Esophagus (tissue), 2 donors: ENCODE measurements around the gene MUC22. TPM values are rescaled to one million over a fixed set of nuclear protein-coding genes. Genes with fewer than 3 reads are reported as not detected.
A peak's percentile ranks its signal among the peaks of the same experiment; 100 is the strongest.

Source experiments
- H3K27ac ChIP-seq, 2 donors: one replicate each; pipeline ENCODE4 v1.5.1; 2013; ENCODE audit warnings: low read depth in 2 of 2, mild to moderate bottlenecking in 2 of 2, inconsistent platforms in 1 of 2, low read length in 1 of 2, moderate library complexity in 1 of 2
- H3K27me3 ChIP-seq, 2 donors: one replicate each; pipeline ENCODE4 v1.6.1; 2013; ENCODE audit warnings: low read length in 2 of 2, control low read depth in 1 of 2, mild to moderate bottlenecking in 1 of 2; ENCODE audit not compliant: insufficient read depth in 2 of 2, control insufficient read depth in 1 of 2
- H3K36me3 ChIP-seq, 2 donors: one replicate each; pipeline ENCODE4 v1.6.1; 2013; ENCODE audit warnings: low read length in 1 of 2; ENCODE audit not compliant: control insufficient read depth in 2 of 2, insufficient read depth in 2 of 2
- H3K4me1 ChIP-seq, 2 donors: one replicate each; pipeline ENCODE4 v1.6.1; 2013; ENCODE audit warnings: low read length in 1 of 2; ENCODE audit not compliant: control insufficient read depth in 2 of 2, insufficient read depth in 2 of 2
- H3K4me3 ChIP-seq, 2 donors: one replicate each; pipeline ENCODE4 v1.5.1; 2013; ENCODE audit warnings: low read length in 2 of 2, mild to moderate bottlenecking in 2 of 2, low read depth in 1 of 2, moderate library complexity in 1 of 2
- H3K9me3 ChIP-seq, 2 donors: one replicate each; pipeline ENCODE4 v1.6.1; 2013; ENCODE audit warnings: mild to moderate bottlenecking in 2 of 2, low read depth in 1 of 2, low read length in 1 of 2, moderate library complexity in 1 of 2; ENCODE audit not compliant: control insufficient read depth in 2 of 2, insufficient read depth in 1 of 2
- WGBS, 2 donors: extraction: QIAGEN DNeasy Blood & Tissue Kit; methylation state at CpG; one replicate each; pipeline ENCODE4 v1.1.7; 2013; 5-methylcytosine and 5-hydroxymethylcytosine counted together
- polyA plus RNA-seq, 2 donors: library from polyadenylated mRNA; stranded (reverse); fragments of 200-250 nt; gene quantifications; one replicate each; pipeline ENCODE4 v1.2.3, GENCODE V29; 2013
- donor health status: healthy with polysubstance abuse.
- donor health status: Bipolar disorder and iron deficiency.

MUC22 gene
- polyA plus RNA-seq, 2 donors, result 2.4 to 5.8 TPM

- H3K36me3 ChIP-seq, result no peaks in the 10 kb centered on the region
- no peaks in the 10 kb centered on the region for H3K9me3 ChIP-seq
Measured at GRCh38 chr6:30972816-30973215, 37.5 kb upstream of the MUC22 start.

GRCh38 chr6:30974490-30975252 is 35.6 kb upstream of the MUC22 start:
- no peaks in the 10 kb centered on the region for H3K9me3 ChIP-seq
- H3K4me3 ChIP-seq, result no peak overlapping the region
- H3K36me3 ChIP-seq, result no peaks in the 10 kb centered on the region
- H3K4me1 ChIP-seq, result peaks cover 0 to 5% of the 10 kb centered on the region in 2 donors
- no peak overlapping the region for H3K27ac ChIP-seq
- 76 to 84% methylated on average over 4 of the region's 4 CpGs for WGBS, 2 donors
- H3K27me3 ChIP-seq, result no peaks in the 10 kb centered on the region

More at GRCh38 chr6:30972816-30973215, 37.5 kb upstream of the MUC22 start:
- H3K4me1 ChIP-seq, result peaks cover 0 to 6% of the 10 kb centered on the region in 2 donors
- no peaks in the 10 kb centered on the region for H3K27me3 ChIP-seq
- WGBS, 2 donors, result 92 to 95% methylated on average over 4 of the region's 4 CpGs
- peak overlapping the region in 1 of 2 donors; percentile 34 for H3K27ac ChIP-seq
- no peak overlapping the region for H3K4me3 ChIP-seq

- Histone ChIP-seq H3K4me1 (peaks cover 0 to 8% of the 10 kb centered on the region in 2 donors), H3K27me3 (no peaks in the 10 kb centered on the region), H3K4me3 (no peak overlapping the region), H3K36me3 (no peaks in the 10 kb centered on the region), H3K9me3 (no peaks in the 10 kb centered on the region), H3K27ac (no peak overlapping the region)
- 28 to 33% methylated on average over 1 of the region's 1 CpG for WGBS, 2 donors
Measured at GRCh38 chr6:30979141-30979540, 31.1 kb upstream of the MUC22 start.

GRCh38 chr6:30979690-30980089 is 30.6 kb upstream of the MUC22 start:
- 69 to 71% methylated on average over 4 of the region's 4 CpGs for WGBS, 2 donors
- Histone ChIP-seq H3K27ac (no peak overlapping the region), H3K27me3 (no peaks in the 10 kb centered on the region), H3K4me3 (no peak overlapping the region), H3K9me3 (no peaks in the 10 kb centered on the region), H3K4me1 (peaks cover 0 to 8% of the 10 kb centered on the region in 2 donors), H3K36me3 (no peaks in the 10 kb centered on the region)

DNA sequence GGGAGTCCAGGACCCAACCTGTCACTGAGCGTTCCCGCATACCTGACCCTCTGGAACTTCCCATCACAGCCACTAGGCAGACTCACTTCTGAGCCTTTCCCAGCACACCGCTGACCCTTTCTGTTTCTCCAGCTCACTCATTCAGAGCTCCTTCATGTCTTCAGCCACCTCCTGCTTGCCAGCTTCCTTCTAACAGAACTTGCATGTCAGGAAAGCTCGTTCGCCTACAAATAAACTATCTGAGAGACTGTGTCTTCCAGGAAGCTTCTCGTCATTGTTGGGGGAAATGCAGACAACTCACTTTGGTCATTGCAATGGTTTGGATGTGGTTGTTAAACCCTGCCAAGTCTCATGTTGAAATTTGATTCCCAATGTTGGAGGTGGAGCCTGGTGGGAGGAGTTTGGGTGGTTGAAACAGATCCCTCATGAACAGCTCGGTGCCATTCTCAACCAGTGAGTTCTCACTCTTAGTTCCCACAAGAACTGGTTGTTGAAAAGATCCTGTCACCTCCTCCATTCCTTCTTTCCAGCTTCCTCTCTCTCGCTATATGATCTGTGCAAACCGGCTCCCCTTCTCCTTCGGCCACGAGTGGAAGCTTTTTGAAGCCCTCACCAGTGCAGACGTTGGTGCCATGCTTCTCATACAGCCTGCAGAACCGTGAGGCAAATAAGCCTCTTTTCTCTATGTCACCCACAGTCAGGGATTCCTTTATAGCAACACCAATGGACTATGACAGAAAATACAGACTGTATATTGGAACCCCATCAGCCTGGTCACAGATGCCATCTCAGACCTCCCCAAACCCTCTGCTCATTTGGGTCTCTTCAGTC is 28.1 kb upstream of the MUC22 start:
- Histone ChIP-seq H3K4me1 (peaks cover 0 to 8% of the 10 kb centered on the region in 2 donors), H3K4me3 (peak overlapping the region; percentile 18 to 65), H3K36me3 (no peaks in the 10 kb centered on the region), H3K9me3 (no peaks in the 10 kb centered on the region), H3K27me3 (no peaks in the 10 kb centered on the region), H3K27ac (peak overlapping the region; percentile 72 to 92)
- WGBS, 2 donors, result 17 to 22% methylated on average over 13 of the region's 13 CpGs

DNA sequence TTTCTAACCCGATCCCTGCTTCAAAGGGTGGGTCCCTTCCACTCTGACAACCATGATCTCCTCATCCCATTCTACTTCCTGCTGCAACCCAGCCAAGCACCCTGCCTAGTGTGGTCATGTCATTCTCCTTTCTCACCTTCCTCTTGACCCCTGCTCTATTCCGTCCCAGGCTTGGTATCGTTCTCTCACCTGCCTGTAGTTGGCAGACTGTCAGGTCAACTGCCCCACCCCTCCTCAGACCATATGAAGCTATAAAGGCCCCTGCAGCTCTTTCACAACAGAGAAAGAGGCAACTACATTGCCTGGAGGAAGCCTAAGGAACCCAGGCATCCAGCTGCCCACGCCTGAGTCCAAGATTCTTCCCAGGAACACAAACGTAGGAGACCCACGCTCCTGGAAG is 26.8 kb upstream of the MUC22 start, which contains the start of gene MUC21:
Gene MUC21, plus strand, starts transcription at position 280 of the 400 bp plus-strand sequence. CDS start 241 bp downstream, outside the sequence.
- Histone ChIP-seq H3K36me3 (no peaks in the 10 kb centered on the region), H3K9me3 (no peaks in the 10 kb centered on the region), H3K27me3 (no peaks in the 10 kb centered on the region), H3K27ac (peak within 1 kb of the TSS; percentile 72 to 92), H3K4me1 (peaks cover 0 to 8% of the 10 kb centered on the region in 2 donors), H3K4me3 (peak within 1 kb of the TSS; percentile 18 to 65)
- 74 to 77% methylated on average over 6 of the region's 6 CpGs for WGBS, 2 donors

- H3K36me3 ChIP-seq, result no peaks in the 10 kb centered on the region
- H3K4me1 ChIP-seq, result peaks cover 0 to 8% of the 10 kb centered on the region in 2 donors
- WGBS, 2 donors, result 64 to 71% methylated on average over 5 of the region's 5 CpGs
- H3K4me3 ChIP-seq, result peak overlapping the region in 1 of 2 donors; percentile 65
- no peaks in the 10 kb centered on the region for H3K9me3 ChIP-seq
- H3K27me3 ChIP-seq, result no peaks in the 10 kb centered on the region
- peak overlapping the region; percentile 9 to 21 for H3K27ac ChIP-seq
Measured at GRCh38 chr6:30985490-30985889, 24.8 kb upstream of the MUC22 start.

- Histone ChIP-seq H3K27me3 (no peaks in the 10 kb centered on the region), H3K36me3 (no peaks in the 10 kb centered on the region), H3K27ac (peak overlapping the region; percentile 5 to 75), H3K4me3 (peak overlapping the region; percentile 22 to 65), H3K4me1 (peaks cover 0 to 4% of the 10 kb centered on the region in 2 donors), H3K9me3 (no peaks in the 10 kb centered on the region)
- WGBS, 2 donors, result 91 to 92% methylated on average over 6 of the region's 6 CpGs
Measured at GRCh38 chr6:30987304-30987703, 23.0 kb upstream of the MUC22 start.

DNA sequence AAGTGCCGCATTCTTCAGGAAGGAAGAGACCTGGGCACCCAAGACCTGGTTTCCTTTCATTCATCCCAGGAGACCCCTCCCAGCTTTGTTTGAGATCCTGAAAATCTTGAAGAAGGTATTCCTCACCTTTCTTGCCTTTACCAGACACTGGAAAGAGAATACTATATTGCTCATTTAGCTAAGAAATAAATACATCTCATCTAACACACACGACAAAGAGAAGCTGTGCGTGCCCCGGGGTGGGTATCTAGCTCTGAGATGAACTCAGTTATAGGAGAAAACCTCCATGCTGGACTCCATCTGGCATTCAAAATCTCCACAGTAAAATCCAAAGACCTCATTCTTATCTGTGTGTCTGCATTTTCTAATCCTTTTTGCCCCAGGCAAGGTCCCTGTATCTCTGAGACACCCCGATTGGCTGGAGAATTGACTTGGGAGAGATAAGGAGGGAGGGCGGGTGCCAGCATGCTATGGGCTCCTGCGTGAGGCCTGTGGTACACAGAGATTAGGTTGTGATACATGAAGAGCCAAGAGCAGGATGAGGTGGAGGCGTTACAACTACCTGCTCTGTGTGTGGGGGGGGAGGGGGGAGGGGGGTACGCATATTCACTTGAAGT is 22.0 kb upstream of the MUC22 start:
- Histone ChIP-seq H3K27ac (peak overlapping the region; percentile 23 to 71), H3K9me3 (no peaks in the 10 kb centered on the region), H3K4me3 (peak overlapping the region in 1 of 2 donors; percentile 65), H3K4me1 (no peaks in the 10 kb centered on the region), H3K36me3 (no peaks in the 10 kb centered on the region), H3K27me3 (no peaks in the 10 kb centered on the region)
- 80 to 88% methylated on average over 9 of the region's 9 CpGs for WGBS, 2 donors
